CD4-positive, alpha-beta T cell treated with Interleukin-6 at 100 ng/mL for 8 hours (primary cell): Measurements from ENCODE around the gene RAB3B.

Experiments used
- DNase-seq: peaks from one replicate; pipeline ENCODE4 v3.0.0-alpha.2; 2020; ENCODE audit warnings: mixed read lengths, low spot score

The RAB3B gene

GRCh38 chr1:51956528-51957509 is 33.7 kb downstream of the RAB3B start:
- no peak for DNase-seq

GRCh38 chr1:51955797-51956527 is 34.5 kb downstream of the RAB3B start:
- DNase-seq, result no peak

- no peak for DNase-seq
Measured at GRCh38 chr1:51954783-51955182, 35.7 kb downstream of the RAB3B start.

- DNase-seq, result no peak
Measured at GRCh38 chr1:51953079-51953478, 37.4 kb downstream of the RAB3B start.

- DNase-seq, result no peak
Measured at GRCh38 chr1:51952638-51953037, 37.9 kb downstream of the RAB3B start.

- no peak for DNase-seq
Measured at GRCh38 chr1:51950701-51951100, 39.8 kb downstream of the RAB3B start.

- no peak for DNase-seq
Measured at GRCh38 chr1:51949014-51949702, 41.3 kb downstream of the RAB3B start.

GRCh38 chr1:51948491-51948915 is 42.0 kb downstream of the RAB3B start:
- no peak for DNase-seq

- DNase-seq, result no peak
Measured at GRCh38 chr1:51946300-51946699, 44.2 kb downstream of the RAB3B start.

- no peak for DNase-seq
Measured at GRCh38 chr1:51945591-51945990, 44.9 kb downstream of the RAB3B start.

- DNase-seq, result no peak
Measured at GRCh38 chr1:51942281-51942680, 48.2 kb downstream of the RAB3B start.

GRCh38 chr1:51941528-51941927 is 49.0 kb downstream of the RAB3B start:
- DNase-seq, result no peak

- no peak for DNase-seq
Measured at GRCh38 chr1:51937112-51937511, 53.4 kb downstream of the RAB3B start.

GRCh38 chr1:51936531-51936930 is 54.0 kb downstream of the RAB3B start:
- DNase-seq, result no peak

- no peak for DNase-seq
Measured at GRCh38 chr1:51933344-51933743, 57.2 kb downstream of the RAB3B start.

- DNase-seq, result no peak
Measured at GRCh38 chr1:51930329-51930728, 60.2 kb downstream of the RAB3B start.

- DNase-seq, result no peak
Measured at GRCh38 chr1:51928896-51929295, 61.6 kb downstream of the RAB3B start.

- no peak for DNase-seq
Measured at GRCh38 chr1:51927029-51927428, 63.5 kb downstream of the RAB3B start.

GRCh38 chr1:51926171-51926812 is 64.2 kb downstream of the RAB3B start:
- DNase-seq, result no peak

GRCh38 chr1:51924455-51924854 is 66.0 kb downstream of the RAB3B start:
- DNase-seq, result no peak

- no peak for DNase-seq
Measured at GRCh38 chr1:51922040-51922439, 68.5 kb downstream of the RAB3B start.

GRCh38 chr1:51920130-51920529 is 70.4 kb downstream of the RAB3B start:
- DNase-seq, result no peak
